ENCODE data around the gene HAX1.
"Not testable (repeated sequence)": the region's sequence is repeated elsewhere in the genome, so short reads cannot be mapped to it uniquely, and the experiment has no call there.

The HAX1 gene

DNA sequence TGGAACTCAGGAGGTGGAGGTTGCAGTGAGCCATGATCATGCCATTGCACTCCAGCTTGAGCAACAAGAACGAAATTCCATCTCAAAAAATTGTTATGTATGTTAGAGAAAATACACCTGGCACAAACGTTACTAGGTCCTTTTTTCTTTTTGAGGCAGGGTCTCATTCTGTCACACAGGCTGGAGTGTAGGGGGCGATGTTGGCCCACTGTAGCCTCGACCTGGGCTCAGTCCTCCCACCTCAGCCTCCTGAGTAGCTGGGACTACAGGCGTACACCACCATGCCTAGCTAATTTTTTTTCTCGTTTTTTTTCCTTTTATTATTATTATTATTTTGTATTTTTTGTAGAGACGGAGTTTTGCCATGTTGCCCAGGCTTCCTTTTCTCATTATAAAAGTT lies 4.4 kb downstream of the HAX1 start:
- no peak overlapping the region for H3K27ac ChIP-seq
- H3K36me3 ChIP-seq: peaks cover 12 to 46% (median 13%) of the 10 kb centered on the region in 3 donors
- TF ChIP-seq, protein P1, sequence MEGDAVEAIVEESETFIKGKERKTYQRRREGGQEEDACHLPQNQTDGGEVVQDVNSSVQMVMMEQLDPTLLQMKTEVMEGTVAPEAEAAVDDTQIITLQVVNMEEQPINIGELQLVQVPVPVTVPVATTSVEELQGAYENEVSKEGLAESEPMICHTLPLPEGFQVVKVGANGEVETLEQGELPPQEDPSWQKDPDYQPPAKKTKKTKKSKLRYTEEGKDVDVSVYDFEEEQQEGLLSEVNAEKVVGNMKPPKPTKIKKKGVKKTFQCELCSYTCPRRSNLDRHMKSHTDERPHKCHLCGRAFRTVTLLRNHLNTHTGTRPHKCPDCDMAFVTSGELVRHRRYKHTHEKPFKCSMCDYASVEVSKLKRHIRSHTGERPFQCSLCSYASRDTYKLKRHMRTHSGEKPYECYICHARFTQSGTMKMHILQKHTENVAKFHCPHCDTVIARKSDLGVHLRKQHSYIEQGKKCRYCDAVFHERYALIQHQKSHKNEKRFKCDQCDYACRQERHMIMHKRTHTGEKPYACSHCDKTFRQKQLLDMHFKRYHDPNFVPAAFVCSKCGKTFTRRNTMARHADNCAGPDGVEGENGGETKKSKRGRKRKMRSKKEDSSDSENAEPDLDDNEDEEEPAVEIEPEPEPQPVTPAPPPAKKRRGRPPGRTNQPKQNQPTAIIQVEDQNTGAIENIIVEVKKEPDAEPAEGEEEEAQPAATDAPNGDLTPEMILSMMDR (IDR thresholded peaks at IDR 0.05): no peak
- no peak for DNase-seq
- peaks cover 0 to 15% (median 13%) of the 10 kb centered on the region in 4 donors for H3K4me1 ChIP-seq
- H3K9me3 ChIP-seq: no peaks in the 10 kb centered on the region
- intact Hi-C loops (cut with DNase I; ENCODE audit: low total_unique reads): no loop called here
- H3K27me3 ChIP-seq: no peaks in the 10 kb centered on the region
- H3K4me3 ChIP-seq: no peak overlapping the region

DNA sequence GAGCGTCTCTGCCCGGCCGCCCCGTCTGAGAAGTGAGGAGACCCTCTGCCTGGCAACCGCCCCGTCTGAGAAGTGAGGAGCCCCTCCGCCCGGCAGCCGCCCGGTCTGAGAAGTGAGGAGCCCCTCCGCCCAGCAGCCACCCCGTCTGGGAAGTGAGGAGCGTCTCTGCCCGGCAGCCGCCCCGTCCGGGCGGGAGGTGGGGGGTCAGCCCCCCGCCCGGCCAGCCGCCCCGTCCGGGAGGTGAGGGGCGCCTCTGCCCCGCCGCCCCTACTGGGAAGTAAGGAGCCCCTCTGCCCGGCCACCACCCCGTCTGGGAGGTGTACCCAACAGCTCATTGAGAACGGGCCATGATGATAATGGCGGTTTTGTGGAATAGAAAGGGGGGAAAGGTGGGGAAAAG lies 15.2 kb downstream of the HAX1 start:
- H3K27ac ChIP-seq; H3K4me3 ChIP-seq; intact Hi-C loops (cut with DNase I; ENCODE audit: low total_unique reads); H3K36me3 ChIP-seq; H3K4me1 ChIP-seq; H3K9me3 ChIP-seq; H3K27me3 ChIP-seq; DNase-seq: not testable (repeated sequence)

DNA sequence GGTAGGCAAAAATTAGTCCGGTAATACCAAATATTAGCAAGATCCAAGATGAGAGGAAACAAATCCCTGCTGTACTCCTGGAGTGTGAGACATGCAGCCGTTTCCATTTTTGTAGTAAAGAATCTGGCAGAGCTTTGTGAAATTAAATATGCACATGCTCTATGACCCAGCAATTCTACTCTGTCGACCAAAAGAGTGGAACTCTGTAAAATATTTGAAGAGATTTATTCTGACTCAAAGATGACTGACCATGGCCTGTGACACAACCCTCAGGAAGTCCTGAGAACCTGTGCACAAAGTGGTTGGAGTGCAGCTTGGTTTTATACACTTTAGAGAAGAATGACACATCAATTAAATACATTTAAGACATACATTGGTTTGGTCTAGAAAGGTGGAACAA lies 16.2 kb downstream of the HAX1 start:
- Histone ChIP-seq H3K9me3 (peaks cover 0 to 1% (median 0%) of the 10 kb centered on the region in 3 donors), H3K4me3 (no peak overlapping the region), H3K36me3 (no peaks in the 10 kb centered on the region), H3K4me1 (no peaks in the 10 kb centered on the region), H3K27me3 (peaks cover 0 to 3% of the 10 kb centered on the region in 2 donors), H3K27ac (no peak overlapping the region)
- TF ChIP-seq, protein P1 (IDR thresholded peaks at IDR 0.05): no peak
- no peak for DNase-seq
- intact Hi-C loops (cut with DNase I; ENCODE audit: low total_unique reads): no loop called here

DNA sequence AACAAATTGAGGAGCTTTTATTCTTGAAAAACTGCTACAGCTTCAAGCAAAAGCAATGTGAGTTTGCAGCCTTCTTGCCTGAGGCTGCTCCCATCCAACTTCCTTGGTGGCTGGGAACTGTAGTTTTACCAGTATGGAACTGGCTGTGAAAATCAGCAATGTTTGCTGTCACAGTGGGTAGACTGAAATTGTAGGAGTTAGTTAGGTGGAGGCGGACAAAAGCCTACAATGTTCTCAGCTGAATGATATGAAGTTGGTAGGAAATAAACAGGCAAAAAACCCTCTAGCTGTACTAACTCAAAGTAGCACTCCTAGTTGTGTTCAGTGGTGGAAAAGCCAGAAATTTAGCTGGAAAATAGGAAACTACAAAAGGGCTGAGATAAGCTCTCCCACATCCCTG lies 18.5 kb downstream of the HAX1 start:
- DNase-seq: no peak
- TF ChIP-seq, protein P1 (IDR thresholded peaks at IDR 0.05): no peak
- Histone ChIP-seq H3K27ac (no peak overlapping the region), H3K4me3 (no peak overlapping the region), H3K4me1 (no peaks in the 10 kb centered on the region), H3K27me3 (peaks cover 0 to 3% of the 10 kb centered on the region in 2 donors), H3K9me3 (peaks cover 4 to 17% (median 15%) of the 10 kb centered on the region in 3 donors), H3K36me3 (no peaks in the 10 kb centered on the region)
- intact Hi-C loops (cut with DNase I; ENCODE audit: low total_unique reads): no loop called here

DNA sequence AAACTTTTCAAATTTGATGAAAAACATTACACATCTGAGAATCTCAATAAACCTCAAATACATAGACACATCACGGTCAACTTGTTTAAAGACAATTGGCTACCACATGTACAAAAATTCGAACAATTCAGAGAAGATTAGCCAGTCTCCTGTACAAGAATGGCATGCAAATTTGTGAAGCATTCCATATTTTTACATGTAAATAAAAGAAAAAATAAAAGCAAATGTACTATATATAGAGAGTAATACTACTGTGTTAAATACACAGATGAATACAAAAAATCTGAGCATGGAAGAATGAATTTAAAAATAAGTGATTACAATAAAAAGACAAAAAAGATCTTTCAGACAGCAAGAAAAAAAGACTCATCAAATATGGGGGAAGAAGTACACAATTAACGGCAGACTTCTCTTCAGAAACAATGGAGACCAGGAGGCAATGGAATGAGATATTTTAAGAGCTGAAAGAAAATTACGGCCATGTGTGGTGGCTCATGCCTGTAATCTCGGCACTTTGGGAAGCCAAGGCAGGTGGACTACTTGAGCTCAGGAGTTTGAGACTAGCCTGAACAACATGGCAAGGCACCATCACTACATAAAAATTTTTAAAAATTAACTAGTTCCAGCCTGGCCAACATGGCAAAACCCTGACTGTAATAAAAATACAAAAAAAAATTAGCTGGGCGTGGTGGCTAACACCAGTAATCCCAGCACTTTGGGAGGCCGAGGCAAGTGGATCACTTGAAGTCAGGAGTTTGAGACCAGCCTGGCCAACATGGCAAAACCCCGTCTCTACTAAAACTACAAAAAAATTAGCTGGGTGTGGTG lies 23.2 kb downstream of the HAX1 start:
- TF ChIP-seq, protein P1 (IDR thresholded peaks at IDR 0.05): no peak
- no peak overlapping the region for H3K4me3 ChIP-seq
- H3K27me3 ChIP-seq: peaks cover 0 to 3% of the 10 kb centered on the region in 2 donors
- no peak overlapping the region for H3K27ac ChIP-seq
- peaks cover 7 to 30% (median 21%) of the 10 kb centered on the region in 3 donors for H3K9me3 ChIP-seq
- no peaks in the 10 kb centered on the region for H3K4me1 ChIP-seq
- H3K36me3 ChIP-seq: no peaks in the 10 kb centered on the region
- intact Hi-C loops (cut with DNase I; ENCODE audit: low total_unique reads): no loop called here
- no peak for DNase-seq

DNA sequence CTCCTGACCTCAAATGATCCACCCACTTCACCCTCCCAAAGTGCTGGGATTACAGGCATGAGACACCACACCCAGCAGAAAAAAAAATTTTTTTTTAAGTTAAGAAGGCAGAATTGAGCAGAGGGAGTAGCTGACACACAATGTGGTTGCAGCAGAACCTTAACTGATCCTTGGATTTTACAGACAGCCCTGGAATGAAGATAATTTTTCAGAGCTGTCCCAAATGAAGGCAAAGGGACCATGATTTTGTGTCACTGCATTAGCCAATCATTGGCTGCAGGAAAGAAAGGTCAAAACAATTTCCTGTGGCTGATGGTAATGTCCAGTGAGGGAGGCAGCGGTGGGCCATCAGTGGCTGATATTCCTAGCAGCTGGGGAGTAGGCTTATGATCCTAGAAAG lies 29.2 kb downstream of the HAX1 start:
- intact Hi-C loops (cut with DNase I; ENCODE audit: low total_unique reads): no loop called here
- Histone ChIP-seq H3K9me3 (peaks cover 0 to 6% (median 0%) of the 10 kb centered on the region in 3 donors), H3K27me3 (no peaks in the 10 kb centered on the region), H3K4me1 (no peaks in the 10 kb centered on the region), H3K4me3 (no peak overlapping the region), H3K36me3 (no peaks in the 10 kb centered on the region), H3K27ac (no peak overlapping the region)
- no peak for DNase-seq
- TF ChIP-seq, protein P1 (IDR thresholded peaks at IDR 0.05): no peak
